Aorta (tissue), 5 donors: ENCODE data around the gene ERGIC1. TPM values are rescaled to one million over a fixed set of nuclear protein-coding genes. Genes with fewer than 3 reads are reported as not detected.

Source experiments
- ATAC-seq: fragments of 200-7000 bp; cut with Tn5 transposase; one replicate; pipeline ENCODE4 v1.9.1; 2022; ENCODE audit warnings: moderate library complexity; ENCODE audit not compliant: low FRiP score
- DNase-seq, 2 donors: peaks; one replicate each; pipeline ENCODE4 v3.0.0-alpha.2; 2020
- H3K27ac ChIP-seq, 2 donors: one replicate each; pipeline ENCODE4 v1.5.1; 2013; ENCODE audit warnings: low read length in 2 of 2, mild to moderate bottlenecking in 2 of 2, moderate library complexity in 2 of 2, control low read depth in 1 of 2, inconsistent platforms in 1 of 2, low read depth in 1 of 2
- H3K27me3 ChIP-seq, 2 donors: one replicate each; pipeline ENCODE4 v1.6.1; 2013; ENCODE audit warnings: control low read depth in 1 of 2, low read length in 1 of 2, mild to moderate bottlenecking in 1 of 2, moderate library complexity in 1 of 2; ENCODE audit not compliant: insufficient read depth in 2 of 2, control insufficient read depth in 1 of 2
- H3K36me3 ChIP-seq, 2 donors: one replicate each; pipeline ENCODE4 v1.6.1; 2013; ENCODE audit warnings: control low read depth in 1 of 2, low read length in 1 of 2, mild to moderate bottlenecking in 1 of 2; ENCODE audit not compliant: insufficient read depth in 2 of 2, control insufficient read depth in 1 of 2
- H3K4me1 ChIP-seq, 2 donors: one replicate each; pipeline ENCODE4 v1.6.1; 2013; ENCODE audit warnings: low read length in 2 of 2, control low read depth in 1 of 2, mild to moderate bottlenecking in 1 of 2, moderate library complexity in 1 of 2; ENCODE audit not compliant: insufficient read depth in 2 of 2, control insufficient read depth in 1 of 2
- H3K4me3 ChIP-seq, 2 donors: one replicate each; pipeline ENCODE4 v1.5.1; 2013; ENCODE audit warnings: low read length in 2 of 2, control low read depth in 1 of 2, mild to moderate bottlenecking in 1 of 2
- H3K9me3 ChIP-seq: one replicate; pipeline ENCODE4 v1.6.1; 2013; ENCODE audit warnings: mild to moderate bottlenecking, low read length; ENCODE audit not compliant: control insufficient read depth
- WGBS, 2 donors: extraction: QIAGEN DNeasy Blood & Tissue Kit; methylation state at CpG; one replicate each; pipeline ENCODE4 v1.1.7; 2013; 5-methylcytosine and 5-hydroxymethylcytosine counted together
- intact Hi-C, 2 donors: fragments of 100-400 bp; cut with DNase I; formaldehyde crosslinking; loops; one replicate each; pipeline versions ENCODE4 v1.14.2 to v1.15.0; 2022
- polyA plus RNA-seq, 2 donors: library from polyadenylated mRNA; stranded (reverse); fragments of 200-250 nt; gene quantifications; one replicate each; pipeline ENCODE4 v1.2.3, GENCODE V29; 2013
- total RNA-seq, 2 donors: library from RNA; stranded (reverse); fragmentation: NEBNext Ultra II Directional; extraction: Animal tissue kit (Norgen Biotek cat#: 25700); gene quantifications; one replicate each; pipeline ENCODE4 v1.2.1, GENCODE V29; 2021
- donor health status: healthy with polysubstance abuse.
- donor health status: Bipolar disorder and iron deficiency.
- donor health status: DM: no; HTN: no; CAD: no.
- donor health status: DM: no; HTN: no; CAD: no.
- donor health status: DM: yes; HTN: yes; CAD: no.

The ERGIC1 gene
- total and polyA plus RNA-seq, 4 donors, result 122 to 170 (median 130) TPM

DNA sequence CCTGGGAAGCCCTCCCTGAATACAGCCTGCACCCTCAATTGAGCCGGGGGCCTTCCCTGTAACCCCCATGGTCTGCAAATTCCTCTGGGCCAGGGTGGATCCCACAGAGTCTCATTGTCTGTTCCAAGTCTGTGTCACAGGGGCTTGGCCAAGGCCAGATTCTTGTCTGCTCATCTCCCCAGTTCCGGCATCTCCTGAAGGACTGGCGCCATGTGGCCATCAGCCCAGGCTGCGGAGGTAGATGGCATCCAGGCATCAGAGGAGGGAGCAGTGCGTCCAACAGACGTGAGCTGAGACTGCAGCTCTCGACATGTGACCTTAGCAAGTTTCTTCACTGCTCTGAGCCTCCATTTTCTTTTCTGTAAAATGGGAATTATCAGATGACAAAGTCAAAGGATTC is 87.9 kb downstream of the ERGIC1 start:
- Histone ChIP-seq H3K4me1 (no peaks in the 10 kb centered on the region), H3K27me3 (no peaks in the 10 kb centered on the region), H3K27ac (peak overlapping the region in 1 of 2 donors; percentile 5), H3K4me3 (no peak overlapping the region), H3K36me3 (no peaks in the 10 kb centered on the region), H3K9me3 (no peaks in the 10 kb centered on the region)
- no peak for ATAC-seq
- WGBS, 2 donors, result 88 to 90% methylated on average over 7 of the region's 7 CpGs
- intact Hi-C loops, result no loop called here
- DNase-seq, result no peak

DNA sequence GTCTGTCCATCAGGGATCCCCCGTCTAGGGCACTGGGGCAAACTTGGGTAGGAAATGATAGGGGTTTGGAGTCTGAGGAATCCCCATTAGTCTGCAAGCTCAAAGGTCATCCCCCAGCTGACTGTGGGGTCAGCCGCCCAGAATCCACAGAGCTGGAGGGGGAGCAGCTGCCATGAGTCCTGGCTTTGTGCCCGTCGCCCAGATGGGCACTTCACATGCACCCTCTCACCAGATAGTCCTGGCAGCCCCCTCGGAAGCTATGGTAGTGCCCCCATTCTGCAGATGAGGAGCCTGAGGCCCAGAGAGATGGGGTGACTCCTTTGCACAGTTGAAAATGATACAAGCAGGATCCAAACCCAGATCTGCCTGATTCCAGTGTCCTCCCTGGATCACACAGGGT is 89.5 kb downstream of the ERGIC1 start:
- no peak for DNase-seq
- no peak for ATAC-seq
- no peak overlapping the region for H3K27ac ChIP-seq
- intact Hi-C loops, result no loop called here
- H3K4me3 ChIP-seq, result no peak overlapping the region
- H3K36me3 ChIP-seq, result peaks cover 0 to 2% of the 10 kb centered on the region in 2 donors
- H3K9me3 ChIP-seq, result no peaks in the 10 kb centered on the region
- H3K4me1 ChIP-seq, result no peaks in the 10 kb centered on the region
- H3K27me3 ChIP-seq, result no peaks in the 10 kb centered on the region
- 91 to 94% methylated on average over 5 of the region's 5 CpGs for WGBS, 2 donors

DNA sequence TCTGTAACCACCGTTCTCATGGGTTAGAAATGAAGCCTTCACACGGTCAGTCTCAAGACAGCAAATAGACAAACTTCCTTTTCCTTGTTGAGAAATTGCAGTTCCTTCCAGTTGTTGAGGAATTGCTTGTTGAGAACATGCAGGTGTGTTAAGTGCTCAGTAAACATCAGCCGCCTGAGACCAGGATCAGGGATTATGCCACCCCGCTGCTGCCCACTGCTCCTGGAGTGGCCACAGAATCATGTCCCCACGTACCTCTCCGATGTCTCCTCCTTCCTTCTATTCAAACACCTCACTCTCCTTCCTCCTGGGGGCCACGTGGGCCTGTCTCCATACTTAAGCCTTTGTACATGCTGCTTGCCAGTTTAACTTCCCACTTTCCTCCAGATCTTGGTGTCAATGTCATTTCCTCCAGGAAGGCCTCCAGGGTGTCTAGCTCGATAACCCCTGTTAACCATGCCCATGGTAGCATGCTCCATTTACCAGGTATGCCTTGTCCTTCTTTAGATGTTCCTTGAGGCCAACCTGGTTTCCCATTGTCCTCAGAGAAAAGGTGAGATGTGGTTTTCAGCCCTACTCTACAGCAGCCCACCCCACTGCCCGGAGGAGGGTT is 91.4 kb downstream of the ERGIC1 start:
- Histone ChIP-seq H3K9me3 (no peaks in the 10 kb centered on the region), H3K27me3 (no peaks in the 10 kb centered on the region), H3K4me3 (no peak overlapping the region), H3K36me3 (peaks cover 0 to 2% of the 10 kb centered on the region in 2 donors), H3K4me1 (no peaks in the 10 kb centered on the region), H3K27ac (no peak overlapping the region)
- ATAC-seq (no peak), DNase-seq (no peak)
- 78 to 85% methylated on average over 8 to 9 of the region's 9 CpGs for WGBS, 2 donors
- intact Hi-C loops, result no loop called here

DNA sequence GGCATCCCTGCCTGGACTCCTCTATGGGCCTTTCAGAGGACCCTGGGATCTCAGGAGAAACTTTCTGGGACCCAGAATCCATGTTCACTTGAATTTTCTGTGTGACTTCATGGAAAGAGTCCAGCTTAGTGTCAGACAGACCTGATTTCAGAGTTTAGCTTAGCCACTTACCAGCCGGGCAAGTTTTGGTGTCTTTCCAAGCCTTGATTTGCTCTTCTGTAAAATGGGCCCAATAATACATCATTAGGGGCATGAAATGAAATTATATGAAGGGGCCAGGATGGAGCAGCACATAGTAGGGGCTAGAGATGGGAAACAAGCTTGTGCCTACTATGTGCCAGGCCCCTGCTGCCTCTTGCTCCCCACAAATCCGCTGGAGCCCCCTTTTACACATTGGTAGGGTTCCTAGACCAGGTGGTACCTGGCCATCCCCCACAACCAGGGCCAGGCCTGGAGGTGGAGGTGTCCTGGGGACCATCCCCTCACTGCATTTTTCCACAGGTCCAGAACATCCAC is 92.0 kb downstream of the ERGIC1 start:
- peaks cover 0 to 2% of the 10 kb centered on the region in 2 donors for H3K4me1 ChIP-seq
- H3K36me3 ChIP-seq, result peaks cover 0 to 2% of the 10 kb centered on the region in 2 donors
- no peaks in the 10 kb centered on the region for H3K27me3 ChIP-seq
- WGBS, 2 donors, result 90 to 96% methylated on average over 2 of the region's 2 CpGs
- DNase-seq (no peak), ATAC-seq (no peak)
- intact Hi-C loops, result no loop called here
- no peak overlapping the region for H3K4me3 ChIP-seq
- H3K9me3 ChIP-seq, result no peaks in the 10 kb centered on the region
- no peak overlapping the region for H3K27ac ChIP-seq

DNA sequence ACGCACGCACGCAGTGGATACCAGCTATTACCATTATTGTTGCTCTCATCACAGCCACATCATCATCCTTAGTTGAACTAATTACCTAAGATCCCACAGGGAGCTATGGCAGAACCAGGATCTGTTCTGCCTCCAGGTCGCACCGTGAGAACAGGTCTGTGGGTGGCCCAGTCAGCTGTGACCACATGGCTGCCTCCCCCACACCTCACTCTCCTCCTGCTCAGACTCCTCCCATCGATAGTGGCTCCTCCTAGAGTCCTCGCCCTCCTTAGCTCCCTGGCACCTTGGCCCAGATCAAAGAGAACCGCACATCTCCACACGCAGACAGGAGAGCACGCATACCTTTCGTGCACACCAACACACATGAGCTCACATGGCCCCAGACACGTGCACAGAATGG is 92.7 kb downstream of the ERGIC1 start:
- no peak for DNase-seq
- Histone ChIP-seq H3K9me3 (no peaks in the 10 kb centered on the region), H3K27ac (no peak overlapping the region), H3K4me1 (peaks cover 0 to 2% of the 10 kb centered on the region in 2 donors), H3K36me3 (peaks cover 0 to 2% of the 10 kb centered on the region in 2 donors), H3K27me3 (no peaks in the 10 kb centered on the region), H3K4me3 (no peak overlapping the region)
- WGBS, 2 donors, result 82 to 83% methylated on average over 12 of the region's 12 CpGs
- ATAC-seq, result no peak
- intact Hi-C loops, result no loop called here

DNA sequence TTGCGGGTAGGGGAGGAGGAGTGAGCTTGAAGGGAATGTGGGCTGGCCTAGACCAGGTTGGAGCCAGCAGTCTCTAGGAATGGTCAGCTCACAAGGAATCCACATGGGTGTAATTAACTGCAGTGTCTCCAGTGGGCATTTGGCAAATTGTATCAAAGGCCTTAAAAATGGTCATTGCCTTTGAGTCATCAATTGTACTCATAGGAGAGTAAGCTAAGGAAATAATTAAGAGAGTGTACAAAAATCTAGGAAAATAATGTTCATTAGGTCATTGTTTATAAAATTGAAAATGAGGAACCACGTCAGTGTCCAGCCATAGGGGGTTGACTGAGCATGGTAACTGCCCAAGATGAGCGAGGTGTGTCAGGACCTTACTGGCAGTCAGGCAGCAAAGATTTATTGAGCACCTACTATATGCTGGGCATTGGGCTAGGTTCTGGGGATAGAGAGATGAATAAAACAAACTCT is 95.4 kb downstream of the ERGIC1 start:
- 88 to 91% methylated on average over 3 of the region's 3 CpGs for WGBS, 2 donors
- peak overlapping the region in 1 of 2 donors; percentile 55 for H3K27ac ChIP-seq

DNA sequence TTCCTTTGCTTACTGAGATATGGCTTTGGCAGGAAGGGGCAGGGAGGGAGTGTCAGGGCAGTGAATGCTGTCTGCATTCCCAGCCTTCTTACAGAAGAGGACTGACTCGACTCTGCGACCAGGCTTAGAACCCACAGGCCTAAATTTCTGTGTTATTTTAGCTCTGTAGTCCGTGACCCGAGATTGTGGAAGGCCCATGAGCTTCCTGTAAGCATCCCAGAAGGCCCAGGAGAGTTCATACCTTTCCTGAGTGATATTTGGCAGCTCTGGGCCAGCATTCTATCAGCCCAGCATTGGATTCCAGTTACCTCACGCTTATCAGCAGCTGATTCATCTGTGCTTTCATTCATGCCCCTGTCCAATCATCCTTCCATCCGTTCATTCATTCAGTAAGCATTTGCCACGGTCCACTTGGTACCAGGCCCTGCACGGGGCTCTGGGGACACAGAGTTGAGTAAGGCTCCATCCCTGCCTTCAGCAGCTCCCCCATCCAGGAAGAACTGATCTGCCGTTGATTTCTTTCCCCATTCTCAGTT is 97.0 kb downstream of the ERGIC1 start:
- 5 to 6% methylated on average over 9 of the region's 9 CpGs for whole genome bisulfite sequencing, 2 donors
- Histone ChIP-seq H3K27ac (peak overlapping the region; percentile 88 to 93), H3K36me3 (peaks cover 0 to 2% of the 10 kb centered on the region in 2 donors), H3K4me1 (peaks cover 0 to 5% of the 10 kb centered on the region in 2 donors), H3K4me3 (no peak overlapping the region), H3K9me3 (no peaks in the 10 kb centered on the region), H3K27me3 (no peaks in the 10 kb centered on the region)
- intact Hi-C loops, result loop anchor here in 1 of 2 donors (2.0 kb wide), 1 partner anchor 26 kb away; no protein-coding TSS in a partner anchor
- DNase-seq, result peak; percentile 81 to 91
- peak; percentile 77 for ATAC-seq

More for the DNA sequence above, 95.4 kb downstream of the ERGIC1 start:
- peaks cover 0 to 5% of the 10 kb centered on the region in 2 donors for H3K4me1 ChIP-seq
- intact Hi-C loops, result no loop called here
- no peaks in the 10 kb centered on the region for H3K27me3 ChIP-seq
- ATAC-seq (no peak), DNase-seq (no peak)
- peaks cover 0 to 2% of the 10 kb centered on the region in 2 donors for H3K36me3 ChIP-seq
- H3K9me3 ChIP-seq, result no peaks in the 10 kb centered on the region
- H3K4me3 ChIP-seq, result no peak overlapping the region

DNA sequence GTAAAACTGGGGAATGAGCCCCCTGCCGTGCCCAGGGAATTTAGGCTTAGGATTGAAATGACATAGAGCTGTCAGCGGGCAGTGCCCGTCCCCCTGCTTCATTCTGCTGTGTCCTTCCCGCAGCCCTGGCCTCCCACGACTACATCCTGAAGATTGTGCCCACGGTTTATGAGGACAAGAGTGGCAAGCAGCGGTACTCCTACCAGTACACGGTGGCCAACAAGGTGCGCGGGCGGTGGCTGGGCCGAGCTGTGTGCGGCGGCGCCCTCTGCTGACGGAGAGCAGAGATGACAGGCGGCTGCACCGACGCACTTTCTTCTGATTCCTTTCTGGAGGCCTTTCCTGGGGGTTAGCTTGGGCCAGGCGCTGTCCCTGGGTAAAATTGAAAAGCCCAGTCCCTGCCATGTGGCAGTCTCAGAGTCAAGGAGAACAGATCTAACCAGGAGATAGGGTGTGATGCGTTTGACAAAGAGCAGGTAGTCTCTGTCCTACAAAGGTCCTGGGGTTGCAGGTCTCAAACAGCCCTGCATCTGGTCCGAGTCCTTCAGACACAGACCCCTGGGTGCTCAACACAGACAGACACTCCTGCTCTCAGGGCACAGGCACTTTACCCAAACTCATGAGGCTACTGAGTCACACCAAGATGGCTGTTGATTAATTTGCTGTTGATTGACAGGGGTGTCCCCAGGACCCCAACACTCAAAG is 98.4 kb downstream of the ERGIC1 start:
- DNase-seq, result peak; percentile 86 to 94
- 9 to 10% methylated on average over 22 of the region's 22 CpGs for WGBS, 2 donors
- intact Hi-C loops, result loop anchor here (1.0 to 2.0 kb wide), 3 partner anchors 164 to 219 kb away; no protein-coding TSS in a partner anchor
- peak; percentile 93 for ATAC-seq
- Histone ChIP-seq H3K9me3 (no peaks in the 10 kb centered on the region), H3K4me1 (peaks cover 0 to 5% of the 10 kb centered on the region in 2 donors), H3K27me3 (no peaks in the 10 kb centered on the region), H3K4me3 (no peak overlapping the region), H3K36me3 (peaks cover 0 to 4% of the 10 kb centered on the region in 2 donors), H3K27ac (peak overlapping the region; percentile 51 to 97)
